Left lobe of liver (tissue), 2 donors: Measurements from ENCODE around the gene KYAT1. TPM values are rescaled to one million over a fixed set of nuclear protein-coding genes. Genes with fewer than 3 reads are reported as not detected.
"Not testable (repeated sequence)": the region's sequence is repeated elsewhere in the genome, so short reads cannot be mapped to it uniquely, and the experiment has no call there.

Source experiments
- ATAC-seq: fragments of 200-7000 bp; cut with Tn5 transposase; one replicate; pipeline ENCODE4 v1.9.1; 2020; ENCODE audit warnings: mild to moderate bottlenecking, moderate library complexity
- DNase-seq: peaks from one replicate; pipeline ENCODE4 v3.0.0-alpha.2; 2020; ENCODE audit warnings: low spot score
- total RNA-seq: library from RNA; stranded (reverse); gene quantifications from one replicate; pipeline ENCODE4 v1.2.1, GENCODE V29; 2021
- donor health status: DM: no; HTN: no; CAD: no; lungs with moderate emphysema.
- donor health status: DM: no; HTN: yes; CAD: no.

The KYAT1 gene
- total RNA-seq, 1 donor from 2014 or later, result 9.6 TPM

- ATAC-seq, DNase-seq: not testable (repeated sequence)
Measured at GRCh38 chr9:128843171-128843570, 38.6 kb downstream of the KYAT1 start.

GRCh38 chr9:128841694-128842492 lies 39.9 kb downstream of the KYAT1 start:
- ATAC-seq, result no peak
- DNase-seq, result no peak

GRCh38 chr9:128840524-128840923 lies 41.2 kb downstream of the KYAT1 start:
- ATAC-seq (peak; percentile 22), DNase-seq (no peak)

- no peak for DNase-seq
Measured at GRCh38 chr9:128838338-128838737, 43.4 kb downstream of the KYAT1 start.

GRCh38 chr9:128836509-128837145 lies 45.1 kb downstream of the KYAT1 start:
- ATAC-seq (peak; percentile 61), DNase-seq (no peak)

More at GRCh38 chr9:128838338-128838737, 43.4 kb downstream of the KYAT1 start:
- ATAC-seq, result no peak

- no peak for DNase-seq
- no peak for ATAC-seq
Measured at GRCh38 chr9:128835246-128836210, 46.2 kb downstream of the KYAT1 start.

- ATAC-seq, result no peak
- no peak for DNase-seq
Measured at GRCh38 chr9:128833696-128834095, 48.1 kb downstream of the KYAT1 start.

GRCh38 chr9:128829477-128830251 lies 52.1 kb downstream of the KYAT1 start, which contains the start of gene SPOUT1:
SPOUT1 (minus strand) TSS chr9:128829794; CDS start chr9:128829780, 14 bp downstream.
- ATAC-seq, result peak; percentile 98
- DNase-seq, result peak; percentile 96

GRCh38 chr9:128828719-128829452 lies 52.9 kb downstream of the KYAT1 start:
- ATAC-seq, result no peak
- DNase-seq, result no peak

GRCh38 chr9:128828267-128828666 lies 53.5 kb downstream of the KYAT1 start:
- no peak for ATAC-seq
- no peak for DNase-seq

- ATAC-seq (no peak), DNase-seq (no peak)
Measured at GRCh38 chr9:128825923-128826700, 55.6 kb downstream of the KYAT1 start.

GRCh38 chr9:128824911-128825310 lies 56.8 kb downstream of the KYAT1 start:
- no peak for ATAC-seq
- DNase-seq, result no peak

GRCh38 chr9:128823903-128824406 lies 57.8 kb downstream of the KYAT1 start:
- DNase-seq, result peak; percentile 83
- peak; percentile 74 for ATAC-seq

GRCh38 chr9:128823362-128823902 lies 58.3 kb downstream of the KYAT1 start:
- ATAC-seq, result peak; percentile 51
- DNase-seq, result peak; percentile 61

- ATAC-seq, result no peak
- no peak for DNase-seq
Measured at GRCh38 chr9:128822407-128823042, 59.2 kb downstream of the KYAT1 start.

- ATAC-seq, result no peak
- DNase-seq, result no peak
Measured at GRCh38 chr9:128821584-128822406, 60.0 kb downstream of the KYAT1 start.
